NB4 (cell line): ENCODE data around the gene PPL.

Source experiments
- DNase-seq: peaks from one replicate; pipeline ENCODE4 v3.0.0; 2010; ENCODE audit warnings: low read depth
- H3K4me3 ChIP-seq: one replicate; pipeline ENCODE4 v1.5.1; 2011; ENCODE audit warnings: mild to moderate bottlenecking, low read depth, low read length, moderate library complexity
- CTCF ChIP-seq: IDR thresholded peaks from one replicate; pipeline ENCODE4 v1.5.1; 2012; ENCODE audit warnings: low read depth, low read length
- MAX ChIP-seq: IDR thresholded peaks from 2 replicates; pipeline ENCODE4 v1.6.1; 2011; ENCODE audit warnings: low read depth, low read length
- MYC ChIP-seq: IDR thresholded peaks from 2 replicates; pipeline ENCODE4 v1.6.1; 2011; ENCODE audit warnings: low read depth, low read length
- POLR2A ChIP-seq: IDR thresholded peaks from 2 replicates; pipeline ENCODE4 v1.6.1; 2011; ENCODE audit warnings: mild to moderate bottlenecking; ENCODE audit not compliant: insufficient read length; ENCODE audit errors: extremely low read depth

Gene PPL

GRCh38 chr16:4913774-4914525, 23.0 kb downstream of the PPL start:
- TF ChIP-seq MYC (no peak), CTCF (no peak), MAX (no peak), POLR2A (no peak)
- no peak for DNase-seq
- no peak overlapping the region for H3K4me3 ChIP-seq

GRCh38 chr16:4913130-4913773, 23.7 kb downstream of the PPL start:
- no peak overlapping the region for H3K4me3 ChIP-seq
- no peak for TF ChIP-seq POLR2A
- no peak for TF ChIP-seq CTCF
- TF ChIP-seq MYC, result no peak
- TF ChIP-seq MAX, result no peak
- DNase-seq, result no peak

- no peak overlapping the region for H3K4me3 ChIP-seq
- no peak for TF ChIP-seq POLR2A
- no peak for TF ChIP-seq MYC
- no peak for TF ChIP-seq CTCF
- TF ChIP-seq MAX, result no peak
- DNase-seq, result no peak
Measured at GRCh38 chr16:4911970-4912386, 25.0 kb downstream of the PPL start.

- DNase-seq, result no peak
- TF ChIP-seq MYC (no peak), POLR2A (no peak), MAX (no peak), CTCF (no peak)
- H3K4me3 ChIP-seq, result no peak overlapping the region
Measured at GRCh38 chr16:4910828-4911227, 26.1 kb downstream of the PPL start.

GRCh38 chr16:4909825-4910224, 27.1 kb downstream of the PPL start:
- H3K4me3 ChIP-seq, result no peak overlapping the region
- TF ChIP-seq POLR2A, result no peak
- no peak for TF ChIP-seq MAX
- TF ChIP-seq CTCF, result no peak
- TF ChIP-seq MYC, result no peak
- DNase-seq, result peak; percentile 25
